Suppressor macrophage treated with lipopolysaccharide for 1 hour (primary cell): ENCODE measurements around the gene CTNND2.
A peak's percentile ranks its signal among the peaks of the same experiment; 100 is the strongest.

Experiments
- DNase-seq, 3 donors: peaks; one replicate each; pipeline ENCODE4 v3.0.0-alpha.2; 2020 to 2022

The CTNND2 gene

GRCh38 chr5:11579351-11579750, 324.9 kb downstream of the CTNND2 start:
- no peak for DNase-seq

GRCh38 chr5:11574787-11575186, 329.5 kb downstream of the CTNND2 start:
- no peak for DNase-seq

GRCh38 chr5:11573140-11573992, 330.9 kb downstream of the CTNND2 start:
- no peak for DNase-seq

- no peak for DNase-seq
Measured at GRCh38 chr5:11564706-11565105, 339.5 kb downstream of the CTNND2 start.

- DNase-seq: peak in 2 of 3 donors; percentile 5 to 20
Measured at GRCh38 chr5:11563822-11564221, 340.4 kb downstream of the CTNND2 start.

DNA sequence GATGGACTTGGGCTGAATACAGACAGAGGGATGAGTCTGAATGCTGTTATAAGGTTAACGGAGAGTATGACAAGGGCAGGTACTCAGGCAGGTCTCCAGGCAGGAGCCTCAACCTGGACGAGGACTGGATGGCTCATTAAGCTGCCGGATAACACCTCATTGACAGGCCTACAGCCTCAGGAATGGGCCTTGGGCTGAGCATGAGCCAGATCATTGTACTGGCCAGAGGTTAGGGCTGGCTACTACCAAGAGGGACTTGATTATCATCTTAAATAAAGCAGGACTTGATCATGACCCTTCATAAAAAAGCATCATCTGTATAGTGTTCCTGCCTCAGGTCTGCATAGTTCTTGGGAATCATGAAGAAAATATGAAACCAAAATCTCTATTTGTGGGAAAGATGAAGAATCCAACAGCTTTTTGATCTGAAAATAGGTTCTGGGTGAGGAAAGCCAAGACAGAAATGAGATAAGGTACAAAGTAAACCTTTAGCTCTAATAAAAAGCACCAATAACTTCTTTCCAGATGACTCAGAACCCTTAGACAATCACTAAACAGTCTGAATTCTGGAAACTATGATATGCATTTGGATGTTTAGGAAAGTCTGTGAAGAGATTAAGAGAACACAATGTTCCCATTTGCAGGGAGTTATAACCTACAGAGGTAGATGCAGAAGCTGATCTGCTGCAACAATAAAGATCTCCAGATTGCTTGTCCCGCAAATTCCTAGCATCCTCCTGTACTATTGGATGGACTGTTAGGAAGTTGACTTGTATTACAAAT, 343.1 kb downstream of the CTNND2 start:
- DNase-seq: no peak

- DNase-seq: no peak
Measured at GRCh38 chr5:11557063-11557462, 347.2 kb downstream of the CTNND2 start.

- no peak for DNase-seq
Measured at GRCh38 chr5:11555171-11555570, 349.1 kb downstream of the CTNND2 start.

DNA sequence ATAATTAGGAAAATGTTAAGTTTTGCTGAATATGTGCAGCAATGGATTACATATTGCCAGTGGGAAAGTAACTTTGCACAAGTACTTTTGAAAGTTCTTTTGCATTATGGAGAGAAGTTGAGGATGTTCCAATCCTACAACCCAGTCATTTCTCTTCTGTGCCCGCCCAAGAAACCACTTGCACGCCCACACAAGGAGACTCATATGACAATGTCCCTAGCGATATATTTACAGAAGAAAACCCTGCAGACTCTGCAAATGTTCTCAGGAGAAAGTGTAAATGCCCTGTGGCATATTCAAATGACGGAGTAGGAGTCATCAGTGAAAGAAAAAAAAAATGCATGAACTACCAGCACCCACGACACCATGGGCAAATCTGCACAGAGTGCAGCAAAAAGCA, 356.5 kb downstream of the CTNND2 start:
- DNase-seq: peak in 2 of 3 donors; percentile 0 to 3

- no peak for DNase-seq
Measured at GRCh38 chr5:11547140-11547539, 357.1 kb downstream of the CTNND2 start.

DNA sequence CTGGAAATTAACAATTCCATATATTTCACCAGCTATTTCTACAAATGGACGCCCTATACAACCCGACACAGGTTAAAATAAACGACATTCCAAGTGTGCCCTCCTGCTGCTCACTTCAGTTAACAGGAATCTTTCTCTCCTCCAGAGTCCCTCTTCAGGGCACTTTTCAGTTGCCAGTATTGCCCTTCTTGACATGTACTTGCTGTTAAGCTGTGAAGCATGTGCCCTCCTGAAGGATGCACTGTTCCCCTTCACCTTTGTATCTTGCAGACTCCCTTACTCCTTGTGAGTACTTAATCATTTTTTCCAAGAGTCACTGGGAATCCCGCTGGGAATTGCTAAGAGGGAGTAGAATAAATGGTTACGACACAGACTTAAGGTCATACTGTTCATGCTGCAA, 364.1 kb downstream of the CTNND2 start:
- no peak for DNase-seq

DNA sequence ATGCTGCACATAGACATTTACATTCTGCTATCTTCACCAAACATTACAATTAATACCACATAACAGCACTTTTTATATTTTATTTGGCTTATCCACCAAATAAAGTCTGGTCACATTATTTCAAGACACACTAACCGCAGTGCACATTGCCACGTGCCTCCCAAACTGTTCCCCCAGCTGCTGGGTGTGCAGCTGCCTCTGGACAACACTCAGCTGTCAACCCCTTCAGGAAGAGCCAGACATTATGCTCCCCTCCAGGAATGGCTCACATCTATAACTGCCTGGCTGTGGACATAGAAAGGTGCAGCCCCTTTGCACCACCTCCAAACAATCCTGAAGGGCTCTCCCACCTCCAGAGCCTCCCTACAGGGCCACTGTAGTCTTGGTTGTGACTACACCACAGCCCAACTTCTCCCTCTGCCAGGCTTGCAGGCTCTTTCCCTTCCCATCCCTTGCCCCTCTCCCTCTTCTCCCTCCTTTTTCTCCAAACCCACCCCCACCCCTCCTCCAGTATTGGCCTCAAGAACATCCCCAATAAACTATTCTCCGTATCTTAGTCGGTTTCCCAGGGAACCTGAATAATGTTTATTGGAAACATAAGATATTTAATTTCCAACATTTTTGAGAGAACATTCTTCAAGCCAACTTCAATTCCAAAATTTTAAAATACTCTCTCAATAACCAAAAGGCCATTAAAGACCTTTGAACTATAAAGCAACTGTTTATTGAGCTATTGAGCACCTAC, 372.3 kb downstream of the CTNND2 start:
- no peak for DNase-seq

DNA sequence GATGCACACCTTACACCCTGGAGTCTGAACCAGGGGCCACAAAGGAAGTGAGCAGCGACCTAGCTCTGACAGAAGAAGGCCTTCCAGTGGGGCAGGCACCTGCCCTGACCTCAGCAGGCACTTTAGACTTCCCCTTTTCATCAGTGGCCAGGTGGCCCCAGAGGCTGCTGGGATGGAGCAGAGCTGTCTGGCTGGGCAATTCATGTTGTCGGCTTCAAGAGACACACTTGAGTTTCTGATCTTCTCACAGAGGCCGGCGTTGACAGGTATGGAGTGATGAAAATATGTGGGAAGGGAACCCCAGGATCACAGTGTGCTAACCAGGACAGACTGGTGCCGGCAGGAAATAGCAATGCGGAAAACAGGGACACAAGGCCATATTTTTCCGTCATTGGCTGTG, 375.5 kb downstream of the CTNND2 start:
- no peak for DNase-seq

DNA sequence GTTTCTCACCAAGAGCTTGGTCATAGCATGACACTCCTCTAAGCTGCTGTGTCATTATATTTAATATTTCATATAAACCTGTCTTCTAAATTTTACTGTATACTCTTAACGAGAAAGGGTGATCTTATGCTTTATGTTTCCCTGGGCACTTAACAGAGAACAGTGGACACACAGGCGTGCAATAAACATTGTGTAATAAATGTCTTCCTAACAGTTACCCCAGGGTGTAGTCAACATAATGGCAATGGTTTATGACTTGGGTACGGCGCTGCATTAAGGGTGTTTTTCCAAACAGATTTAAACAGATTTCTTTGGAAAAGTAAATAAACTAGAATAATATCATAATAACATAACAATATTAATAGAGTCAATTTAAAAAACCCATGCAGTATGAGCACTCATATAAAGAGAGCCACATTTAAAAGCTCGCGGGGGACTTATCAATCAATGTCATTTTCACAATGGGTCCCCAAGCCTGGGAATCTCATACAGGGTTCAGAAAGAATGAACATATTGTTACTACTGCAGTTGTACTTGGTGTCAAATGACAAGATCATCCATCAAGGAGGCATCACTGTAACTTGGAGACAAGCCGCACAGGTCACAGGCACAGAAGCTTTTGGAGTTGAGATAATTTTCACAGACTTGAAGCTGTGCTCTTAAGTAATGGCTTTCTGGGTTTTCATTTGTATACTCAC, 376.4 kb downstream of the CTNND2 start:
- DNase-seq: no peak

DNA sequence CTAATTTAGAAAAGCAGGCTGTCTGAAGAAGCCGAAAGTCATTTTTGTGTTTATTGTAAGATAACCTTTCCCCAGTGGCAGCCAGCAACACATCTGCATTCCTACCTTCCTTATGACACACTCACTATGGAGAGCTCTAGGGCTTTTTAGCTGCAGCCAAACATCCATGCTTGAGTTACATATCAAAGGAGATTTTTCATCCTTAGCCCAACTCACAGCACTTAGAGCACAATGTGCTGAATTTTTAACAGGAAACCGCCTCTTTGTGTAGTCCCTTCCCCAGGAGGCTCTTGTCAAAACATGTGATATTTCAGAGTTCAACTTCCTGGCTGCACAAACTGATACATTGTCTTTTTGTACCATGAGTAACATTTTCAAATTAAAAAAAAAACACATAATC, 379.2 kb downstream of the CTNND2 start:
- no peak for DNase-seq

DNA sequence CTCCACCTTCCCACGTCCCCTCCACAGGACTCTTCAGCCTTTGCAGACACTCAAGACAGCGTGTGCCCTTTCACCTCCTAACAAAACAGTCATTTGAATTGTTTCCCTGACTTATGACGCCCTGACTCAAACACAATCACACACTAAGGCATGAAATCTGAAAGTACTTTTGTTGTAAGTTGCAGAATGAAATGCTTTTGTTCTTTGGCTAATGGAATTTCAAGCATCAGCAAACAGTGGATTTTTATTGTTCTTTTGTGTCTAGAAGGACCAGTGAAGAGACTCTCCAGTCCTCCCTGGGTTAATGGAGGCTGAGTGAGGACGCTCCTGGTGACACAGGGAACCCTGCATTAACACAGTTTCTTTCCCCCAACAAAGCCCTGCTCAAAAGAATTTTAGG, 380.1 kb downstream of the CTNND2 start:
- no peak for DNase-seq

DNA sequence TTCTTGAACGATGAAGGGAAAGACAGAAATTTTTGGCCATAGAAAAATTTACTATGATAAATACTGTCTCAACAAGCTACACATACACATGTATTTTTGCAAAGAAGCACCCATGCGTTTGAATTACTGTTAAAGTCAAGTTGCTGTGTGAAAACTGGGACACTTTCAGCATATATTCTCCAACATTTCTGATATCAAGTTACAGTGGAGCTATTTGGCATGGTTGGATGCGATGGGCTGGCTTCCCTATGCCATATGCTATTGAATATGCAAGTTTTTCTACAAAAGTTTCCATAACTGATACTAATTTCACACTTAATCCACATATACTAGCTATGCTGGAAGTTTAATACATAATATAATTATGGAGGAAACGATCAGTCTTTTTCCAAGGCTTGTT, 381.4 kb downstream of the CTNND2 start:
- no peak for DNase-seq

GRCh38 chr5:11520241-11520930, 383.9 kb downstream of the CTNND2 start:
- no peak for DNase-seq

DNA sequence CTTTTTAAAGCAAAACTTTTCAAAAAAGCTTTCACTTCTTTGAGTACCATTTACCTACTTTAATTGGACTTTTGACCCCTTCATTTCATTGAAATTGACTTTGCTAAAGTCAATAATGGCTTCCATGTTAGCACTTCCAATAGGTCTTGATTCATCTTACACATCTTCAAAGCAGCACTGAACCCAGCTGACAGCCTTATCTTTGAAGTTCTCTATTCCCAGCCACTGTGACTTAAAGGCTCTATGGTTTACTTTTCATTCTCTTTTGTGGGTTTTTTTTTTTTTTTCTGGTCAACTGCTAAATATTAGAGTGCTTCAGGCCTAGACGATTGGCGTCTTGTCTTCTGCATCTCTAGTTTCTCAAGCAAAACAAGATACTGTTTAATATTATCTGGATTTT, 385.0 kb downstream of the CTNND2 start:
- DNase-seq: no peak

- DNase-seq: no peak
Measured at GRCh38 chr5:11518676-11519075, 385.6 kb downstream of the CTNND2 start.

DNA sequence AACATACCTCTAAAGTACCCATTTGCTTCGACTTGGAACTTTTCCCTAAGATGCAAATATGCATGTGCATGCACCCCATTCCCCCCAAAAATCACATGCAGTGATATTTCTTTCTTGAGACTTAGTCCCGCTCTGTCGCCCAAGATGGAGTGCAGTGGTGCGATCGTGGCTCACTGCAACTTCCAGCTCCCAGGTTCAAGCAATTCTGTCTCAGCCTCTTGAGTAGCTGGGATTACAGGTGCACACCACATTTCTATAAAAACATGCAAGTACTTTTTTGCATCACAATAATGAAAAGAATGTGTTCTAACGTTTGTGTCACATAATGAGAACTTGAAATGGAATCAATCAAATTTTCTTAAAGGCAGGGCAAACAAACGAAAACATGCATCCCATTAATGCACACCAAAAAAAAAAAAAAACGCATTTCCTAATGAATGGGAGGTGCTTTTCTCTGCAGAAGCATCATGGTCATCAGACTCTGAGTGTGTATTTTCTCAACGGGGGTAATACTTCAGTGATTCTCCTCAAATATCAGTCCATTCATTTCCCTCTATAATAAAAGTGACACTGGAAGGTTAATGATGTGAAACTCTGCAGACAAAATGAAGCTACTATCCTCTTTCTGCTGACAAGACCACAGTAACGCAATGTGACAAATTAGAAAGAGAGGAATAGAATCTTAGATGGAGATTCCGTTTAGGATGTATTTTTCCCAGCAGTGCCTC, 389.4 kb downstream of the CTNND2 start:
- no peak for DNase-seq

DNA sequence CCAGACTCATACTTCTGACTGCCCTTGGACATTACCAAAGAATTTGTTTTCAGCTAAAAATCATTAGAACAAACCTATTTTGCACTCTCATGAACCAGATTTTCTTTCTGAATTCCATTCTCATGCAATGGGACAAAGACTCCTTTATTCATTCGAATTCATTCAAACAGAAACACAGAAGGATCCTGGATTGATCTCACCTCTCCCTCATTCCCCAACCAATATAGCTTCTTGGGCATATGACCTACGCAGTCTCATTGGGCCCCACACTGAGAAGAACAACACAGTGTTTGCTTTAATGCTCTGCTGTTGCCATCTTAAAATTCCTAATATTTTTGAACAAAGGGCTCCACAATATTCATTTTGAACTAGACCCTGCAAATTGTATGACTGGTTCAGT, 392.4 kb downstream of the CTNND2 start:
- DNase-seq: no peak
